Calu3 (cell line): ENCODE measurements around the gene MBD4. TPM values are rescaled to one million over a fixed set of nuclear protein-coding genes. Genes with fewer than 3 reads are reported as not detected.

Source experiments
- BruUV-seq: library from RNA; stranded (reverse); fragments of 400-500 nt; replicated peaks from 2 replicates; lab custom pipeline; 2021; lab: Mats Ljungman, UMichigan
- CTCF ChIA-PET: fragments of 300-600 bp; sonication (Branson Sonifier 250); formaldehyde crosslinking; loops from one replicate; lab custom pipeline; 2022; ENCODE audit warnings: antibody characterized with exemption; lab: Charles Lee
- DNase-seq: peaks from one replicate; pipeline ENCODE4 v3.0.0; 2022
- H3K27ac Mint-ChIP-seq: one replicate; pipeline ENCODE4 v1.8.0; 2022; ENCODE audit warnings: mixed read lengths; ENCODE audit not compliant: unreplicated experiment
- H3K27me3 Mint-ChIP-seq: one replicate; pipeline ENCODE4 v1.8.0; 2022; ENCODE audit warnings: mixed read lengths; ENCODE audit not compliant: unreplicated experiment
- H3K36me3 Mint-ChIP-seq: one replicate; pipeline ENCODE4 v1.8.0; 2022; ENCODE audit warnings: mild to moderate bottlenecking, moderate library complexity, mixed read lengths; ENCODE audit not compliant: insufficient read depth, unreplicated experiment
- H3K4me1 Mint-ChIP-seq: one replicate; pipeline ENCODE4 v1.8.0; 2022; ENCODE audit warnings: mild to moderate bottlenecking, low read depth, mixed read lengths; ENCODE audit not compliant: unreplicated experiment
- H3K4me3 Mint-ChIP-seq: one replicate; pipeline ENCODE4 v1.8.0; 2022; ENCODE audit warnings: mild to moderate bottlenecking, low read depth, moderate library complexity, mixed read lengths; ENCODE audit not compliant: unreplicated experiment
- H3K9me3 Mint-ChIP-seq: one replicate; pipeline ENCODE4 v1.8.0; 2022; ENCODE audit warnings: low read depth, mixed read lengths; ENCODE audit not compliant: unreplicated experiment
- CTCF ChIP-seq: fragments of 200-600 bp; IDR thresholded peaks from one replicate; pipeline ENCODE4 v1.8.0; 2022; ENCODE audit warnings: antibody characterized with exemption; ENCODE audit not compliant: unreplicated experiment
- intact Hi-C: fragments of 100-400 bp; cut with micrococcal nuclease; formaldehyde crosslinking; loops from one replicate; pipeline ENCODE4 v1.10.0; 2022; ENCODE audit not compliant: unreplicated experiment
- total RNA-seq: library from RNA; stranded (reverse); gene quantifications from 2 replicates; pipeline ENCODE4 v1.2.3, GENCODE V29; 2022

The MBD4 gene
- total RNA-seq, 1 experiment from 2014 or later: 52.3 TPM

DNA sequence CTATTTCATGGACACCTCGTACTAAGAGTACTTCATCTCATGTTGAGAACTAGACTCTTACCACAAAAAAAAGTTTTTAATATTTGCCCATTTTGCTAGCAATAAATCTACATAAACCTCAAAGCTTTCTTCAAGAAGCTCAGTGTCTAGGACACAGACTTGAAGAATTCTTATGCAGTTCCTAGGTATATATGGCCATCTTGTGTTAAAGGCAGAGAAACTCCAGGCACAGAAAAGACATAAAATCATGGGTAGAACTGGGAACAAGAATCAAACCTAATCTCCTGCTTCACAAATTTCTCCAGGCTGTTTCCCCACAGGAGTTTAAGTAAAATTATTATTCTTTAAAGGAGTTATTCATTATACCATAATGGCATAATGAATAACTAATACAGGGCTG lies 4.4 kb downstream of the MBD4 start:
- CTCF ChIA-PET: interaction anchor here (0.8 kb wide), 1 partner anchor 52 kb away, joined by 4 read pairs; no protein-coding TSS in a partner anchor
- Mint-ChIP-seq H3K27ac (no peak overlapping the region), H3K9me3 (no peaks in the 10 kb centered on the region), H3K4me1 (peaks cover 42% of the 10 kb centered on the region), H3K27me3 (no peaks in the 10 kb centered on the region), H3K4me3 (no peak overlapping the region), H3K36me3 (peaks cover 74% of the 10 kb centered on the region)
- TF ChIP-seq CTCF: no peak
- BruUV-seq: no TSS peak
- DNase-seq: no peak
- intact Hi-C loops: loop anchor here (5.0 kb wide), 1 partner anchor 53 kb away; no protein-coding TSS in a partner anchor

DNA sequence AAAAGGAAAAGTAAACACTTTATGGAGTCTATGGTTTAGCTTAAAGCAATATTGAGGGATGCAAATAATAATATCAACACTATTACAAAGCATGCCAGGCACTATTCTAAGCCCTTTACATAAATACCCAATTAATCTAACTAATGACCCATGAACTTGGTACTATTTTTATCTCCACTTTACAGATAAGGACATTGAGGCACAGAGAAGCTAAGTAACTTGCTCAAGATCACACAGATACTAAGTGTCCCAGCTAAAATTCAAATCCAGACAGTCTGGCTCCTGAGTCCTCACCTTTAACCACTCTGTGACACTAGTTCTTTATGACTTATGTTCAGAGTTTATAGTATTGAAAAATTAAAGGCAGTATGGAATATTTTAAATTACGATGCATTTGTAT lies 5.6 kb downstream of the MBD4 start:
- CTCF ChIA-PET: interaction anchor here (0.5 to 0.6 kb wide), 2 partner anchors 11 to 442 kb away, joined by 3 read pairs; no protein-coding TSS in a partner anchor
- DNase-seq: no peak
- no peaks in the 10 kb centered on the region for H3K27me3 Mint-ChIP-seq
- peaks cover 42% of the 10 kb centered on the region for H3K4me1 Mint-ChIP-seq
- TF ChIP-seq CTCF: no peak
- H3K27ac Mint-ChIP-seq: no peak overlapping the region
- BruUV-seq: no TSS peak
- H3K9me3 Mint-ChIP-seq: no peaks in the 10 kb centered on the region
- H3K36me3 Mint-ChIP-seq: peaks cover 64% of the 10 kb centered on the region
- no peak overlapping the region for H3K4me3 Mint-ChIP-seq
- intact Hi-C loops: no loop called here

GRCh38 chr3:129433565-129433964 lies 6.2 kb downstream of the MBD4 start:
- intact Hi-C loops: no loop called here
- no peak overlapping the region for H3K4me3 Mint-ChIP-seq
- TF ChIP-seq CTCF: no peak
- no peaks in the 10 kb centered on the region for H3K9me3 Mint-ChIP-seq
- H3K4me1 Mint-ChIP-seq: peaks cover 42% of the 10 kb centered on the region
- CTCF ChIA-PET: interaction anchor here (0.5 kb wide), 1 partner anchor 443 kb away, joined by 3 read pairs; no protein-coding TSS in a partner anchor
- no peaks in the 10 kb centered on the region for H3K27me3 Mint-ChIP-seq
- no TSS peak for BruUV-seq
- DNase-seq: no peak
- no peak overlapping the region for H3K27ac Mint-ChIP-seq
- peaks cover 64% of the 10 kb centered on the region for H3K36me3 Mint-ChIP-seq

DNA sequence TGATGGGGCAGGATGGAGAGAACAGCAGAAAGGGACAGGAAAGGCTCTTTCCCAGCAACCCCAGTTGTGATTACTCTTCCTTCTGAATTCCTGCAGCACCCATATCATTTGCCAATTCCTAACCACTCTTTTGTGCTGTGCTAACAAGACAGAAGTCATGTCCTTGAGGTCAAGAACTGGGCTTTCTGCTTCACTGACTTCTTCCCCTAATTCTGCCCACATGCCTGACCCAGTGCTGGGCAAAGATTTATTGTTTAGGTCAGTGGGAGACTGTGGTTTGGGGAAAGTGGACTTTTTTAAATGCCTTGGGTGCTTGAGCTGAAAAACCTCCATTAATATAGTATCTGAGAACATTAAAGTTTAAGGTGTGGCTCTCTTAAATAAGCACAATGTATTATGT lies 7.1 kb downstream of the MBD4 start:
- TF ChIP-seq CTCF: no peak
- no peaks in the 10 kb centered on the region for H3K9me3 Mint-ChIP-seq
- no TSS peak for BruUV-seq
- peaks cover 40% of the 10 kb centered on the region for H3K4me1 Mint-ChIP-seq
- no peak overlapping the region for H3K27ac Mint-ChIP-seq
- CTCF ChIA-PET: no interaction called here
- intact Hi-C loops: no loop called here
- DNase-seq: no peak
- no peak overlapping the region for H3K4me3 Mint-ChIP-seq
- H3K36me3 Mint-ChIP-seq: peaks cover 60% of the 10 kb centered on the region
- H3K27me3 Mint-ChIP-seq: peaks cover 9% of the 10 kb centered on the region
